Stimulated activated CD4-positive, alpha-beta T cell treated with anti-CD3 and anti-CD28 coated beads, TNF-alpha, amount 100 ng/mL, for 4 hours (primary cell): ENCODE results near the gene CELF4.
"Not testable (repeated sequence)": the region's sequence is repeated elsewhere in the genome, so short reads cannot be mapped to it uniquely, and the experiment has no call there.

Experiments used
- DNase-seq, 3 experiments: peaks; one replicate each; pipeline ENCODE4 v3.0.0-alpha.2; 2020; ENCODE audit warnings: low read depth in 3 of 3

The CELF4 gene

GRCh38 chr18:37467002-37467662 lies 98.5 kb downstream of the CELF4 start:
- no peak for DNase-seq

GRCh38 chr18:37465958-37466357 lies 99.6 kb downstream of the CELF4 start:
- no peak for DNase-seq

GRCh38 chr18:37464257-37464656 lies 101.3 kb downstream of the CELF4 start:
- DNase-seq: no peak

GRCh38 chr18:37461329-37461728 lies 104.3 kb downstream of the CELF4 start:
- not testable (repeated sequence) for DNase-seq

- DNase-seq: no peak
Observed at GRCh38 chr18:37460604-37461003, 105.0 kb downstream of the CELF4 start.

- DNase-seq: no peak
Observed at GRCh38 chr18:37458697-37459096, 106.9 kb downstream of the CELF4 start.

GRCh38 chr18:37457753-37458152 lies 107.8 kb downstream of the CELF4 start:
- DNase-seq: no peak

- DNase-seq: no peak
Observed at GRCh38 chr18:37457341-37457740, 108.3 kb downstream of the CELF4 start.

- no peak for DNase-seq
Observed at GRCh38 chr18:37456873-37457272, 108.7 kb downstream of the CELF4 start.

GRCh38 chr18:37456395-37456794 lies 109.2 kb downstream of the CELF4 start:
- no peak for DNase-seq

GRCh38 chr18:37453752-37454151 lies 111.8 kb downstream of the CELF4 start:
- no peak for DNase-seq

GRCh38 chr18:37452682-37453385 lies 112.8 kb downstream of the CELF4 start:
- no peak for DNase-seq

- no peak for DNase-seq
Observed at GRCh38 chr18:37452015-37452414, 113.6 kb downstream of the CELF4 start.

- DNase-seq: no peak
Observed at GRCh38 chr18:37451239-37451825, 114.3 kb downstream of the CELF4 start.

- DNase-seq: no peak
Observed at GRCh38 chr18:37450434-37451132, 115.0 kb downstream of the CELF4 start.

GRCh38 chr18:37449618-37450017 lies 116.0 kb downstream of the CELF4 start:
- DNase-seq: no peak

- no peak for DNase-seq
Observed at GRCh38 chr18:37448946-37449345, 116.7 kb downstream of the CELF4 start.

- DNase-seq: no peak
Observed at GRCh38 chr18:37447962-37448888, 117.4 kb downstream of the CELF4 start.

- DNase-seq: no peak
Observed at GRCh38 chr18:37445836-37446235, 119.8 kb downstream of the CELF4 start.

- no peak for DNase-seq
Observed at GRCh38 chr18:37445368-37445767, 120.2 kb downstream of the CELF4 start.

GRCh38 chr18:37443325-37444055 lies 122.1 kb downstream of the CELF4 start:
- no peak for DNase-seq
